OCI-LY3 (cell line): Measurements from ENCODE around the gene TRIM34.

Experiments
- H2AFZ ChIP-seq: fragments of 200-600, 300-600 bp; shearing (Covaris generic); 2 replicates; pipeline ENCODE4 v1.6.0; 2014; ENCODE audit warnings: antibody characterized with exemption, low read depth, low read length
- H3K27ac ChIP-seq: fragments of 200-600, 300-600 bp; sonication (generic); 2 replicates; pipeline ENCODE4 v1.5.1; 2014; ENCODE audit warnings: mild to moderate bottlenecking, low read length, moderate library complexity, mixed read lengths
- H3K27me3 ChIP-seq: fragments of 200-600, 300-600 bp; sonication (generic); 2 replicates; pipeline ENCODE4 v1.6.1; 2014; ENCODE audit warnings: low read depth, low read length, mixed read lengths
- H3K36me3 ChIP-seq: fragments of 200-600, 300-600 bp; sonication (generic); replicated peaks from 2 replicates; pipeline ENCODE3; 2014; ENCODE audit warnings: low read depth, low read length, mixed read lengths
- H3K4me1 ChIP-seq: fragments of 300-600, 200-600 bp; sonication (generic); 2 replicates; pipeline ENCODE4 v1.6.1; 2014; ENCODE audit warnings: low read length, mixed read lengths
- H3K4me2 ChIP-seq: fragments of 200-600, 300-600 bp; sonication (generic); 2 replicates; pipeline ENCODE4 v1.6.1; 2014; ENCODE audit warnings: low read length, mixed read lengths
- H3K4me3 ChIP-seq: fragments of 300-600, 200-600 bp; sonication (generic); 2 replicates; pipeline ENCODE4 v1.5.1; 2014; ENCODE audit warnings: antibody characterized with exemption, mild to moderate bottlenecking, low read length, moderate library complexity
- H3K79me2 ChIP-seq: fragments of 300-600, 200-600 bp; shearing (Covaris generic); 2 replicates; pipeline ENCODE4 v1.6.1; 2014; ENCODE audit warnings: mild to moderate bottlenecking, low read length, mixed read lengths
- H3K9ac ChIP-seq: fragments of 300-600, 200-600 bp; shearing (Covaris generic); 2 replicates; pipeline ENCODE4 v1.6.0; 2014; ENCODE audit warnings: mild to moderate bottlenecking, low read length, moderate library complexity
- H3K9me3 ChIP-seq: fragments of 200-600, 300-600 bp; shearing (Covaris generic); 2 replicates; pipeline ENCODE4 v1.6.1; 2014; ENCODE audit warnings: low read length, mixed read lengths; ENCODE audit not compliant: insufficient read depth
- H4K20me1 ChIP-seq: fragments of 200-600, 300-600 bp; sonication (generic); 2 replicates; pipeline ENCODE4 v1.6.1; 2016; ENCODE audit warnings: low read length, mixed read lengths; ENCODE audit not compliant: insufficient read depth
- CTCF ChIP-seq: fragments of 200-600, 300-600 bp; sonication (generic); IDR thresholded peaks from 2 replicates; pipeline ENCODE4 v1.5.1; 2014; ENCODE audit warnings: antibody characterized with exemption, low read length, low read depth
- EZH2phosphoT487 ChIP-seq: fragments of 200-600 bp; shearing (Covaris generic); IDR thresholded peaks from 2 replicates; pipeline ENCODE4 v1.6.1; 2018; ENCODE audit warnings: antibody characterized with exemption, mixed run types, low read depth

Gene TRIM34

GRCh38 chr11:5626196-5626595 is 1.4 kb downstream of the TRIM34 start:
- TF ChIP-seq CTCF (no peak), EZH2phosphoT487 (no peak)
- H3K27me3 ChIP-seq, result no peaks in the 10 kb centered on the region
- no peaks in the 10 kb centered on the region for H4K20me1 ChIP-seq
- H3K27ac ChIP-seq, result no peak overlapping the region
- peaks cover 22% of the 10 kb centered on the region for H3K4me1 ChIP-seq
- no peaks in the 10 kb centered on the region for H3K79me2 ChIP-seq
- no peak overlapping the region for H3K9ac ChIP-seq
- H3K4me3 ChIP-seq, result no peak overlapping the region
- peaks cover 4% of the 10 kb centered on the region for H3K36me3 ChIP-seq
- H3K9me3 ChIP-seq, result 0 out of 2 replicates have a peak, but pooled peaks cover 4% of the 10 kb centered on the region
- H3K4me2 ChIP-seq, result no peak overlapping the region
- no peak overlapping the region for H2AFZ ChIP-seq

GRCh38 chr11:5631417-5631816 is 6.6 kb downstream of the TRIM34 start:
- no peak for TF ChIP-seq CTCF
- peaks cover 22% of the 10 kb centered on the region for H3K4me1 ChIP-seq
- H3K27me3 ChIP-seq, result no peaks in the 10 kb centered on the region
- H3K9ac ChIP-seq, result peak overlapping the region; percentile 19; the same call in 1 of the 2 replicates
- peak overlapping the region; percentile 71 for H3K4me2 ChIP-seq
- H3K4me3 ChIP-seq, result peak overlapping the region; percentile 56
- H2AFZ ChIP-seq, result no peak overlapping the region
- H3K79me2 ChIP-seq, result no peaks in the 10 kb centered on the region
- H4K20me1 ChIP-seq, result no peaks in the 10 kb centered on the region
- H3K27ac ChIP-seq, result peak overlapping the region; percentile 65
- peaks cover 19% of the 10 kb centered on the region for H3K36me3 ChIP-seq
- 0 out of 2 replicates have a peak, but pooled peaks cover 4% of the 10 kb centered on the region for H3K9me3 ChIP-seq

- Histone ChIP-seq H3K27me3 (no peaks in the 10 kb centered on the region), H2AFZ (peak overlapping the region; percentile 61), H3K79me2 (no peaks in the 10 kb centered on the region), H3K4me1 (peaks cover 22% of the 10 kb centered on the region), H3K27ac (peak overlapping the region; percentile 65), H3K9ac (peak overlapping the region; percentile 50; the same call in 1 of the 2 replicates), H3K4me3 (peak overlapping the region; percentile 56), H4K20me1 (no peaks in the 10 kb centered on the region), H3K36me3 (peaks cover 19% of the 10 kb centered on the region), H3K4me2 (peak overlapping the region; percentile 71), H3K9me3 (0 out of 2 replicates have a peak, but pooled peaks cover 4% of the 10 kb centered on the region)
- TF ChIP-seq CTCF (no peak), EZH2phosphoT487 (no peak)
Observed at GRCh38 chr11:5631969-5632635, 7.3 kb downstream of the TRIM34 start.

- H3K9me3 ChIP-seq, result no peaks in the 10 kb centered on the region
- H3K4me2 ChIP-seq, result no peak overlapping the region
- H4K20me1 ChIP-seq, result no peaks in the 10 kb centered on the region
- no peak overlapping the region for H3K4me3 ChIP-seq
- H3K27me3 ChIP-seq, result no peaks in the 10 kb centered on the region
- no peak overlapping the region for H3K9ac ChIP-seq
- H3K79me2 ChIP-seq, result no peaks in the 10 kb centered on the region
- no peak overlapping the region for H3K27ac ChIP-seq
- peaks cover 4% of the 10 kb centered on the region; the same call in 1 of the 2 replicates for H3K4me1 ChIP-seq
- H2AFZ ChIP-seq, result no peak overlapping the region
- H3K36me3 ChIP-seq, result peaks cover 21% of the 10 kb centered on the region
- TF ChIP-seq CTCF (no peak), EZH2phosphoT487 (no peak)
Observed at GRCh38 chr11:5639953-5640352, 15.2 kb downstream of the TRIM34 start.
